NB4 (cell line): ENCODE measurements around the gene PWP2.
"Not testable (repeated sequence)": the region's sequence is repeated elsewhere in the genome, so short reads cannot be mapped to it uniquely, and the experiment has no call there.

Experiments
- DNase-seq: peaks from one replicate; pipeline ENCODE4 v3.0.0; 2010; ENCODE audit warnings: low read depth
- H3K4me3 ChIP-seq: one replicate; pipeline ENCODE4 v1.5.1; 2011; ENCODE audit warnings: mild to moderate bottlenecking, low read depth, low read length, moderate library complexity

Gene PWP2

DNA sequence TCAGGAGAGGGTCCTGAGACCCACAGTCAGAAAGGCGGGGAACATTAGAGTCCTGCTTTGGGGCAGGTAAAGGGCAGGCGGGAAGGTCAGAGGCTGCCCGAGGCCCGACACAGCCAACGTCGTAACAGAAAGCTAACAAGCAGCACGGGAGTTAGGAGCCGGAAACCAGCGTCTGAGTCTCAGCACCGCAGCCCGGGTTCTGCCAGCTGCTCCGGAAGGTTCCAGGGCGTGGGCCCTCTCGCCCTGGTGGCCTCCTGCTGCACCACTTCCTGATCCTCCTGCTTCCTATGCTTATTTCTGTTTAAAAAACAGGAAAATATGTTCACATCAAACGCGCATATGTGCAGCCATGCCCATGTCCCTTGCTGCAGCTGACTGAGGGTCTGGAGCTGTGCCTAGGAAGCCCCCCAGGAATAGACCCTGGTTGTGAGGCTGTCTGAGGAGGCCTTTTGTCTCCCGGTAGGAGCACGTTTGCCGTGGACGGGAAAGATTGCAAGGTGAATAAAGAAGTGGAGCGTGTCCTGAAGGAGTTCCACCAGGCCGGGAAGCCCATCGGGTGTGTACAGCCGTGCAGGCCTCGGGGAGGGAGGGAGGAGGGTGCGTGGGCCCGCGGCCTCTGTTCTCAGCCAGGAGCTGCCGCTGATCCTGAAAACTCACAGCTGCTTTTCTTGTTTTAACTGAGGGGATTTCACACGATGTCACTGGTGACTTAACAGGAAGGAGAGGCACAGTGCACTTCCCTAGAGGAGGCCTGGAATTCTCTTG, 32.8 kb downstream of the PWP2 start:
- not testable (repeated sequence) for H3K4me3 ChIP-seq, DNase-seq

DNA sequence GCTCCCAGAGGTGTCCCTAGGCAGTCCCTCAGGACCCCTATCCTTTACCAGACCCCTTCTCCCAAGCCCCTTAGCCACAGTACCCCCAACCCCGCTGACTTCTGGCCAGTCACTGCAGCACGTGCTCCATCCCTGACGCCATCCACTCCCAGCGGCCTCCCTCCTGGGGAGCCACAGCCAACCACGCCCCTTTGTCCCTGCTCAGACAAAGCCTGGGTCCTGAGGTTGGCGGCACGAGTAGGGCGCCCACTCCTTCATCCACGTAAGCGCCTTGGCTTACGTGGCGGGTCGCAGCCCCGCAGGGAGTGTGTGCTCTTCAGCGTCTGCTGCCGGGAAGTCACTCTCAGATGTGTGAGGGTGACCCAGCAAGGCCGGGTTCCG, 33.3 kb downstream of the PWP2 start:
- not testable (repeated sequence) for H3K4me3 ChIP-seq, DNase-seq

- not testable (repeated sequence) for DNase-seq
Measured at GRCh38 chr21:44142470-44142869, 35.3 kb downstream of the PWP2 start.

DNA sequence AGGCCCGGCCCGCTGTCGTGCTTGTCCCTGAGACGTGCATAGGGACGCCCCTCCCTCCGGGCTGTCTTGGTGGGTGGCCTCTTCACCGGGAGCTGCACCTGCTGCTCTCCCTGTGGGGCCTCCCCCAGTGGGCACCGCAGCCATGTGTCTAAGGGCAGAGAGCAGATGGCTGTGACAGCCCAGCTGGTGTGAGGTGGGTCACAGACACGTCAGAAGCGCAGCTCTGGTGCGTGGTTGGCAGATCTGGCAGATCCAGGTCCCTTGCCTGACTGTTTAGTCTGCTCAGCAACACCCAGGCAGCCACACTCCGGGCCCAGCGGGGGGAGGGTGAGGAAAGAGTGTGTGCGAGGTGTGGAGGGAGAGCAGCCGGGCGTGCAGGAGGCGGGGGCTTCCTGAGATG, 36.2 kb downstream of the PWP2 start:
- H3K4me3 ChIP-seq, DNase-seq: not testable (repeated sequence)

More at GRCh38 chr21:44142470-44142869, 35.3 kb downstream of the PWP2 start:
- not testable (repeated sequence) for H3K4me3 ChIP-seq

- DNase-seq, H3K4me3 ChIP-seq: not testable (repeated sequence)
Measured at GRCh38 chr21:44143996-44144395, 36.8 kb downstream of the PWP2 start.

DNA sequence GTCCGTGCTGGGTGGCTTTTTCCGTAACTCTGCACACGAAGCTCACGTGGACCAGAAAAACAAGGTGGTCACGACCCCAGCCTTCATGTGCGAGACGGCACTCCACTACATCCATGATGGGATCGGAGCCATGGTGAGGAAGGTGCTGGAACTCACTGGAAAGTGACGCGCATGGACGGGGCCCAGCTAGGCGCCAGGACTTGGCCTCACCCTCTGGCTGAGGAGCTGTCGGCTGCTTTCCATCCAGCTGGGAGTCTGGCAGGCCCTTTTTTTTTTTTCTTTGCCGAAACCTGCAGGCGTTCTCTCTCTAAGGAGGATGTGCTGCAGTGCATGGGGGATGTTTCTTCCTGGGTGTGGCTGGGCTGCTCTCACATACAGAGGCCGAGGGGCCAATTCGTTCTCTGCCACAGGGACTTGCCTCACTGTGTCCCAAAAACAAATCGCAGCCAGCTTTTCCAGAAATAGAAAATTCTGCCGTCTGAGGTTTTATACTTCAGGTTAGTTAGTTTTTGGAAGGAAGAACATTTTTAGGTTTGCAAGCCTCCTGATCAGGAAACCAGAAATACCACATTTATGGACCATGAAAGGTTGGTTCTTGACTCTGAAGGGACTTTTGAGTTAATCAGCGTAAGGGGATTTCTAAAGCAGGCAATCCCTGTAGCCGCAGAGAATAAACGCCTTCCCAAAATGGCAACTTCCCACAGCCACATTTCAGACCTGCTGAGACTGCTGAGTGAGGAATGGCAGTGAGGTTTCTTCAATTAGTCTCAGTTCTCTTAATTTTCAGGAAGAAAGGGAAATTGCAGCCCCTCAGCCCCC, 37.8 kb downstream of the PWP2 start:
- not testable (repeated sequence) for DNase-seq, H3K4me3 ChIP-seq

- H3K4me3 ChIP-seq, DNase-seq: not testable (repeated sequence)
Measured at GRCh38 chr21:44145616-44146015, 38.4 kb downstream of the PWP2 start.

- H3K4me3 ChIP-seq, DNase-seq: not testable (repeated sequence)
Measured at GRCh38 chr21:44147108-44147507, 39.9 kb downstream of the PWP2 start.

- H3K4me3 ChIP-seq, DNase-seq: not testable (repeated sequence)
Measured at GRCh38 chr21:44150255-44150654, 43.1 kb downstream of the PWP2 start.

GRCh38 chr21:44153214-44153888, 46.2 kb downstream of the PWP2 start:
- not testable (repeated sequence) for DNase-seq, H3K4me3 ChIP-seq

- not testable (repeated sequence) for H3K4me3 ChIP-seq, DNase-seq
Measured at GRCh38 chr21:44153889-44154228, 46.7 kb downstream of the PWP2 start.

DNA sequence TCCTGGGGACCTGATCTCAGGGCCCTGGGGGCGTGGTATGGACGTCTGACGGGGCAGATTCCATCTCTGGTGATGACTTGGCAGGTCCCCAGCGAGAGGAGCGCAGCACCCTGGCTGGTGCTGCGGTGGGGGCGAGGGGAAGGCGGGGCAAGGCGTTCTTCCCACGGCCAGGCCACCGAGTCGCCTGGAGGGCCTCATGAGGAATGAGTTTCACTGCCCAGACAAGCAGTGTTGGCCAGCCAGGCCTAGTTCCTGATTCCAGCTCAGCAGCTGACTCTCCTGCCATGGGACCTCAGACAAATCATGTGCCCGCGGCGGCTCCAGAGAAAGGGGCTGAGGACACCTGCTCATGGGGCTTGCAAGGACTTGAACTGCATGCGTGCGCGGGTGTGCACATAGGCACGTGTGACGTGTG, 47.6 kb downstream of the PWP2 start:
- H3K4me3 ChIP-seq, DNase-seq: not testable (repeated sequence)

DNA sequence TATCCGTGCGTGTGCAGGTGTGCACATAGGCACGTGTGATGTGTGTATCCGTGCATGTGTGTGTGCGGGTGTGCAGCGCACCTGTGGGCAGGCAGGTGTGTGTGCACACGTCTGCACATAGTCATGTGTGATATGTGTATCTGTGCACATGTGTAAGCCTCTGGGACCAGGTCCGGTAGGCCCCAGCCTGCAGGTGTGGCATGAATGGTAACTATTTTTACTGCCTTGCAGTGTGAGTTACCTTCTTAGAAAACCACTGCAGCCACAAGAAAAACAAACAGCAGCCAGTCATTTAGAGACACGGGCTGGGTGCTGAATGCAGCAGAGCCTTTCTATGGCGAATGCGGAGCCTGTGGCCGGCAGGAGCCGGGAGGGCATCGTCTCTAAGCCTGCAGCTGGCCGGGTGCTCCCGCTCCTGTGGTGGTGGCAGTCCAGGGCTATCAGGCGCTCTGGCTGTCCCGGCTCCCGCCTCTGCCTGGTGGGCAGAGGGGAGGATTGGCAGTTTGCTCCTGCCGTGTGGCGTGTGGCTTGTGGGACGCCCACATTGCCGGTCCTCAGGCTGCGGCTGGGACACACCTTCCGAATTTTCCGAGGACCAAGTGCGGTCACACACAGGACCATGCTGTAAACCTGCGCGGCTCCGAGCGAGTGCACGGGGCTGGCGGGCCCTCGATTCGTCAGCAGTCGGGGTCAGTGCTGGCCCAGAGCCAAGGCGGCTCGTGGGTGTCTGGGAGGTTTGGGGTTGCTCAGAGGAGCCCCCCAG, 48.2 kb downstream of the PWP2 start:
- not testable (repeated sequence) for DNase-seq, H3K4me3 ChIP-seq

DNA sequence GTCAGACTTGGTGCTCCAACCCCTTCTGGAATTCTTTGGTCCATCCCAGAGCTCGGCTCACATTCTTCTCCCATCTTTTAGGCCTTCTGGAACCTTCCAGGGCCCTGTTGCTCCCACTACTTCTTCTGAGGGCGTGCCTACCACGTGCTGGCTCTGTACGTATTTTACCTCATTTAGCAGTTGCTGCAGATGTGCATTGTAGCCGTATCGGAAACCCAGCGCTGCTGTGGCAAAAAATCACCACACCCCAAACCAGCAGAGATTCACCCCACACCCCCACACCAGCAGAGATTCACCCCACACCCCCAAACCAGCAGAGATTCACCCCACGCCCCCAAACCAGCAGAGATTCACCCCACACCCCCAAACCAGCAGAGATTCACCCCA, 48.8 kb downstream of the PWP2 start:
- H3K4me3 ChIP-seq, DNase-seq: not testable (repeated sequence)

GRCh38 chr21:44157439-44158081, 50.4 kb downstream of the PWP2 start:
- not testable (repeated sequence) for DNase-seq, H3K4me3 ChIP-seq

- not testable (repeated sequence) for DNase-seq, H3K4me3 ChIP-seq
Measured at GRCh38 chr21:44158082-44158468, 50.9 kb downstream of the PWP2 start.

GRCh38 chr21:44159349-44160297, 52.4 kb downstream of the PWP2 start:
- H3K4me3 ChIP-seq, result not testable (repeated sequence)

GRCh38 chr21:44160298-44160672, 53.1 kb downstream of the PWP2 start:
- not testable (repeated sequence) for DNase-seq, H3K4me3 ChIP-seq

More at GRCh38 chr21:44159349-44160297, 52.4 kb downstream of the PWP2 start:
- not testable (repeated sequence) for DNase-seq
